Stimulated activated CD4-positive, alpha-beta T cell treated with anti-CD3 and anti-CD28 coated beads, TNF-alpha, amount 100 ng/mL, for 1 hour (primary cell): ENCODE results near the gene REL.

ENCODE experiments used
- DNase-seq, 3 donors: peaks; one replicate each; pipeline ENCODE4 v3.0.0-alpha.2; 2020; ENCODE audit warnings: low read depth in 3 of 3, low spot score in 1 of 3

REL gene

GRCh38 chr2:60963190-60963589 is 81.8 kb downstream of the REL start:
- DNase-seq: no peak

GRCh38 chr2:60964651-60965498 is 83.5 kb downstream of the REL start:
- no peak for DNase-seq

- DNase-seq: no peak
Measured at GRCh38 chr2:60965499-60965785, 84.1 kb downstream of the REL start.

- no peak for DNase-seq
Measured at GRCh38 chr2:60966507-60967405, 85.4 kb downstream of the REL start.

- no peak for DNase-seq
Measured at GRCh38 chr2:60972889-60973656, 91.7 kb downstream of the REL start.

- DNase-seq: no peak
Measured at GRCh38 chr2:60973705-60974104, 92.3 kb downstream of the REL start.

GRCh38 chr2:60974652-60975051 is 93.3 kb downstream of the REL start:
- DNase-seq: no peak
